ENCODE data around the gene MFRP.

MFRP gene

GRCh38 chr11:119295178-119295577, 51.3 kb downstream of the MFRP start:
- DNase-seq (ENCODE audit: low read depth): no peak

- DNase-seq (ENCODE audit: low read depth): no peak
These were observed 53.0 kb downstream of the MFRP start for GRCh38 chr11:119293461-119293860.

GRCh38 chr11:119290894-119291497, 55.5 kb downstream of the MFRP start:
- DNase-seq (ENCODE audit: low read depth): no peak
